ENCODE data around the gene AGAP9.
"Not testable (repeated sequence)": the region's sequence is repeated elsewhere in the genome, so short reads cannot be mapped to it uniquely, and the experiment has no call there.

DNA sequence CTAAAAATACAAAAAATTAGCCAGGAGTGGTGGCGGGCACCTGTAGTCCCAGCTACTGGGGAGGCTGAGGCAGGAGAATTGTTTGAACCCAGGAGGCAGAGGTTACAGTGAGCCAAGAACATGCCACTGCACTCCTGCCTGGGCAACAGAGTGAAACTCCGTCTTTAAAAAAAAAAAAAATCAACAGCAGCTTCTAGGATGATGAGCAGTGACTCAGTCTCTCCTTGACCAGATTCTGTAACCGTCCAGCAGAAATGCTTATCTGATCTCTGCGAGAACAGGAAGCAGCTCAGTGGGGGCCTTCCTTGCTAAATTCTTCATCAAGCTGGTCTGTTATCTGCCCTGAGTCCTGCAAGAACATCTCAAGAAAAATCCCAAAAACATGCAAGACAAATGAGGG, 37.5 kb downstream of the AGAP9 start:
- TF ChIP-seq, protein P1, sequence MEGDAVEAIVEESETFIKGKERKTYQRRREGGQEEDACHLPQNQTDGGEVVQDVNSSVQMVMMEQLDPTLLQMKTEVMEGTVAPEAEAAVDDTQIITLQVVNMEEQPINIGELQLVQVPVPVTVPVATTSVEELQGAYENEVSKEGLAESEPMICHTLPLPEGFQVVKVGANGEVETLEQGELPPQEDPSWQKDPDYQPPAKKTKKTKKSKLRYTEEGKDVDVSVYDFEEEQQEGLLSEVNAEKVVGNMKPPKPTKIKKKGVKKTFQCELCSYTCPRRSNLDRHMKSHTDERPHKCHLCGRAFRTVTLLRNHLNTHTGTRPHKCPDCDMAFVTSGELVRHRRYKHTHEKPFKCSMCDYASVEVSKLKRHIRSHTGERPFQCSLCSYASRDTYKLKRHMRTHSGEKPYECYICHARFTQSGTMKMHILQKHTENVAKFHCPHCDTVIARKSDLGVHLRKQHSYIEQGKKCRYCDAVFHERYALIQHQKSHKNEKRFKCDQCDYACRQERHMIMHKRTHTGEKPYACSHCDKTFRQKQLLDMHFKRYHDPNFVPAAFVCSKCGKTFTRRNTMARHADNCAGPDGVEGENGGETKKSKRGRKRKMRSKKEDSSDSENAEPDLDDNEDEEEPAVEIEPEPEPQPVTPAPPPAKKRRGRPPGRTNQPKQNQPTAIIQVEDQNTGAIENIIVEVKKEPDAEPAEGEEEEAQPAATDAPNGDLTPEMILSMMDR (IDR thresholded peaks at IDR 0.05; ENCODE audit: poor library complexity, severe bottlenecking): not testable (repeated sequence)
- TF ChIP-seq POLR2AphosphoS5 (IDR thresholded peaks at IDR 0.05); SMC3 (conservative IDR thresholded peaks at IDR 0.05; ENCODE audit: poor library complexity); EP300 (conservative IDR thresholded peaks at IDR 0.05; ENCODE audit: poor library complexity, severe bottlenecking): not testable (repeated sequence)

Data from neural cell (in vitro differentiated cells).